Activated T-helper 1 cell treated with Interleukin-2 at 50 U/mL for 16 hours (primary cell): ENCODE data around the gene CPEB4.

Source experiments
- DNase-seq: peaks from one replicate; pipeline ENCODE4 v3.0.0-alpha.2; 2020; ENCODE audit warnings: low read depth

Gene CPEB4

GRCh38 chr5:173887610-173888472 is at the start of gene CPEB4:
TSS of gene CPEB4 (plus strand) at chr5:173888349. CDS start at chr5:173889734, 1,385 bp downstream.
- peak; percentile 94 for DNase-seq

GRCh38 chr5:173839117-173839713 is 48.9 kb upstream of the CPEB4 start:
- no peak for DNase-seq

GRCh38 chr5:173840111-173840983 is 47.8 kb upstream of the CPEB4 start:
- no peak for DNase-seq

GRCh38 chr5:173841710-173842109 is 46.4 kb upstream of the CPEB4 start:
- no peak for DNase-seq

GRCh38 chr5:173843794-173844193 is 44.4 kb upstream of the CPEB4 start:
- DNase-seq: no peak

- DNase-seq: no peak
Observed at GRCh38 chr5:173845321-173845720, 42.8 kb upstream of the CPEB4 start.

- DNase-seq: no peak
Observed at GRCh38 chr5:173846929-173847501, 41.1 kb upstream of the CPEB4 start.

- no peak for DNase-seq
Observed at GRCh38 chr5:173848986-173849596, 39.1 kb upstream of the CPEB4 start.

- DNase-seq: no peak
Observed at GRCh38 chr5:173849908-173850307, 38.2 kb upstream of the CPEB4 start.

GRCh38 chr5:173850659-173851058 is 37.5 kb upstream of the CPEB4 start:
- DNase-seq: no peak

- DNase-seq: no peak
Observed at GRCh38 chr5:173851595-173852243, 36.4 kb upstream of the CPEB4 start.

- no peak for DNase-seq
Observed at GRCh38 chr5:173852790-173853359, 35.3 kb upstream of the CPEB4 start.

- no peak for DNase-seq
Observed at GRCh38 chr5:173853370-173854131, 34.6 kb upstream of the CPEB4 start.

- no peak for DNase-seq
Observed at GRCh38 chr5:173855162-173855994, 32.8 kb upstream of the CPEB4 start.

GRCh38 chr5:173855995-173856656 is 32.0 kb upstream of the CPEB4 start:
- DNase-seq: no peak

GRCh38 chr5:173857234-173857633 is 30.9 kb upstream of the CPEB4 start:
- no peak for DNase-seq

- no peak for DNase-seq
Observed at GRCh38 chr5:173858021-173858669, 30.0 kb upstream of the CPEB4 start.
